A549 (cell line): ENCODE results near the gene CIART.

ENCODE experiments used
- BHLHE40 ChIP-seq: IDR thresholded peaks from 2 replicates; pipeline ENCODE4 v1.6.1; 2012; ENCODE audit warnings: low read depth, low read length, inconsistent platforms
- CEBPB ChIP-seq, 2 experiments: fragments of >200 bp in 1 of 2; sonication (Bioruptor Twin) in 1 of 2; formaldehyde crosslinking in 1 of 2; IDR thresholded peaks; 2 replicates each; pipeline ENCODE4 v1.6.1; 2012 to 2016
- CTCF ChIP-seq: fragments of >200 bp; sonication (Bioruptor Twin); formaldehyde crosslinking; IDR thresholded peaks from 3 replicates; pipeline ENCODE4 v1.5.1; 2016
- EHMT2 ChIP-seq: fragments of 200-600 bp; sonication (generic); IDR thresholded peaks from 2 replicates; pipeline ENCODE4 v1.6.1; 2016; ENCODE audit warnings: antibody characterized with exemption, low read depth, mild to moderate bottlenecking, moderate library complexity
- EP300 ChIP-seq, 2 experiments: fragments of >200 bp; sonication (Bioruptor Twin); formaldehyde crosslinking; IDR thresholded peaks; 2 replicates in 1 of 2; 3 replicates in 1 of 2; pipeline ENCODE4 v1.6.1; 2016 to 2017
- ESRRA ChIP-seq: fragments of 150-350 bp; IDR thresholded peaks from 2 replicates; pipeline ENCODE4 v1.6.1; 2014; ENCODE audit warnings: mild to moderate bottlenecking, low read length, borderline replicate concordance
- HMGXB4 ChIP-seq: fragments of 250-450 bp; sonication (Bioruptor Pico); IDR thresholded peaks from 2 replicates; pipeline ENCODE4 v1.5.0; 2021; ENCODE audit warnings: mild to moderate bottlenecking, moderate library complexity, borderline replicate concordance
- MAX ChIP-seq: IDR thresholded peaks from 2 replicates; pipeline ENCODE4 v1.6.1; 2012
- POLR2A ChIP-seq: IDR thresholded peaks from 2 replicates; pipeline ENCODE4 v1.6.1; 2012; ENCODE audit warnings: mild to moderate bottlenecking, low read length
- RAD21 ChIP-seq, 2 experiments: fragments of >200 bp in 1 of 2; sonication (Bioruptor Twin) in 1 of 2; formaldehyde crosslinking in 1 of 2; IDR thresholded peaks in 1 of 2; conservative IDR thresholded peaks in 1 of 2; 2 replicates in 1 of 2; 3 replicates in 1 of 2; pipeline ENCODE4 v1.6.1; 2012 to 2018; ENCODE audit warnings: inconsistent platforms in 1 of 2
- RFX5 ChIP-seq: fragments of 450-650 bp; IDR thresholded peaks from 2 replicates; pipeline ENCODE4 v1.7.1; 2014; ENCODE audit warnings: antibody characterized with exemption, mild to moderate bottlenecking, moderate library complexity
- RNF2 ChIP-seq: fragments of 200-600 bp; sonication (generic); IDR thresholded peaks from 2 replicates; pipeline ENCODE4 v1.6.1; 2016; ENCODE audit warnings: low read depth, mild to moderate bottlenecking, antibody characterized with exemption, moderate library complexity, borderline replicate concordance
- SMC3 ChIP-seq: fragments of >200 bp; sonication (Bioruptor Twin); formaldehyde crosslinking; IDR thresholded peaks from 3 replicates; pipeline ENCODE4 v1.6.1; 2018; ENCODE audit warnings: inconsistent platforms
- USF2 ChIP-seq: fragments of 450-650 bp; IDR thresholded peaks from 2 replicates; pipeline ENCODE4 v1.6.1; 2014; ENCODE audit warnings: antibody characterized with exemption

GRCh38 chr1:150280138-150280707, 2.1 kb upstream of the CIART start:
- TF ChIP-seq RNF2, result no peak
- no peak for TF ChIP-seq RFX5
- no peak for TF ChIP-seq CTCF
- TF ChIP-seq USF2, result no peak
- TF ChIP-seq POLR2A, result no peak
- no peak for TF ChIP-seq EP300 (IDR thresholded peaks at IDR 0.05)
- TF ChIP-seq CEBPB (IDR thresholded peaks at IDR 0.05), result no peak
- no peak for TF ChIP-seq HMGXB4 (CRISPR knock-in tag)
- no peak for TF ChIP-seq MAX
- no peak for TF ChIP-seq RAD21 (conservative IDR thresholded peaks at IDR 0.05 in 1 of 2, IDR thresholded peaks at IDR 0.05 in 1 of 2)
- no peak for TF ChIP-seq ESRRA
- no peak for TF ChIP-seq BHLHE40
- TF ChIP-seq SMC3, result no peak
- TF ChIP-seq EHMT2, result no peak
